Heart left ventricle (tissue), 13 donors: Measurements from ENCODE around the gene OSBPL10.

ENCODE experiments used
- CTCF ChIP-seq, 12 donors: fragments of 200-600 bp; sonication (generic) in 4 of 12; IDR thresholded peaks; one replicate each; pipeline versions ENCODE4 v1.5.0 to v1.8.0; 2018 to 2022; ENCODE audit warnings: antibody characterized with exemption in 12 of 12, mild to moderate bottlenecking in 5 of 12
- POLR2A ChIP-seq, 2 donors: fragments of 450-650 bp; IDR thresholded peaks; one replicate each; pipeline ENCODE4 v1.6.1; 2017; ENCODE audit warnings: antibody characterized with exemption in 2 of 2, mild to moderate bottlenecking in 2 of 2, moderate library complexity in 2 of 2
- donor health status: ischemic (EF 13 %, LVEDD 7.1; RV severe dilation, severe dysfunction).
- donor health status: DM: no; HTN: yes; CAD: no.
- donor health status: DM: no; HTN: no; CAD: no.
- donor health status: ischemic (EF 25% LVEDD 6.9; RV normal size, moderate dysfunction).
- donor health status: ischemic (EF 25% LVEDD 5.7; RV mildly dilated, moderate dysfunction).
- donor health status: ischemic (EF 35%, LVEDD 5.7; RV mildly dilated, moderate dysfunction).
- donor health status: nonischemic (EF 11% LVEDD 7.7; RV severe dilation, severe dysfunction).
- donor health status: DM: yes; HTN: yes; CAD: no.
- donor health status: PGD.
- donor health status: ischemic (EF 29% LVEDD 5.4; RV normal size, mild dysfunction).
- donor health status: nonischemic (EF 23%, LVEDD 6.1; RV moderate dilation, normal function).

GRCh38 chr3:31765871-31766270, 215.2 kb downstream of the OSBPL10 start:
- TF ChIP-seq POLR2A (IDR thresholded peaks at IDR 0.05): no peak
- TF ChIP-seq CTCF (IDR thresholded peaks at IDR 0.05): no peak
